SW480 (cell line): Measurements from ENCODE around the gene ROPN1.
"Not testable (repeated sequence)": the region's sequence is repeated elsewhere in the genome, so short reads cannot be mapped to it uniquely, and the experiment has no call there.

Experiments used
- DNase-seq: peaks from one replicate; pipeline ENCODE4 v3.0.0-alpha.2; 2016; ENCODE audit warnings: low spot score

The ROPN1 gene

GRCh38 chr3:123991730-123992588 lies at the start of gene ROPN1:
Gene ROPN1, minus strand, starts transcription at chr3:123992124. Its CDS starts 11,643 bp downstream, at chr3:123980481.
- not testable (repeated sequence) for DNase-seq

GRCh38 chr3:124041553-124041952 lies 49.6 kb upstream of the ROPN1 start:
- no peak for DNase-seq

DNA sequence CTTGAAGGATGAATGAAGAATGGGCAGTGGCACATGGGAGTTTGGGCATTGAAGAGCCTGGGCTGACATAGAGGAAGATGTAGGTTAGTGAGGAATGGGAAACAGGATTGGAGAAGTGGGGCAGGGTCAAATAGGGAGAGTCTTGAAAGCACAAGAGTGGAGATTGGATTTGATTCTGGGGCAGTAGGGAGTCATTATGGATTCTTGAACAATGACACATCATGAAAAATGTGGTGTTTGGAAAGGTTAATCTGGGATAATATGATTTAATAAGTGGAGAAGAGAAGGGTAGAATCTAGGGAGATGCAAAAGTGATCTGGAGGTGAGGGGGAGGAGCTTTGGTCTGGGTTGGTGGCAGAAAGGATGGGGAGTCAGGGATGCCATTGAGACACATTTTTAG lies 45.4 kb upstream of the ROPN1 start:
- no peak for DNase-seq

DNA sequence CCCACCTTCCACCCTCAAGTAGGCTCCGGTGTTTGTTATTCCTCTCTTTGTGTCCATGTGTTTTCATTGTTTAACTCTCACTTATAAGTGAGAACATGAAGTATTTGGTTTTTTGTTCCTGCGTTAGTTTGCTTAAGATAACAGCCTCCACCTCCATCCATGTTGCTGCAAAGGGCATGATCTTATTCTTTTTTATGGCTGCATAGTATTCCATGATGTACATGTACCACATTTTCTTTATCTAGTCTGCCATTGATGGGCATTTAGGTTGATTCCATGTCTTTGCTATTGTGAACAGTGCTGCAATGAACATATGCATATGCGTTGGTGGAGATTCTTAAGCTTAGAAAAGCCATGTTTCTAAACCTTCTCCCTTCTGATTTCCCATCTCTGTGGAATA lies 44.3 kb upstream of the ROPN1 start:
- DNase-seq, result not testable (repeated sequence)

GRCh38 chr3:124035463-124036121 lies 43.7 kb upstream of the ROPN1 start:
- no peak for DNase-seq

- DNase-seq, result no peak
Observed at GRCh38 chr3:124034844-124035152, 42.9 kb upstream of the ROPN1 start.

DNA sequence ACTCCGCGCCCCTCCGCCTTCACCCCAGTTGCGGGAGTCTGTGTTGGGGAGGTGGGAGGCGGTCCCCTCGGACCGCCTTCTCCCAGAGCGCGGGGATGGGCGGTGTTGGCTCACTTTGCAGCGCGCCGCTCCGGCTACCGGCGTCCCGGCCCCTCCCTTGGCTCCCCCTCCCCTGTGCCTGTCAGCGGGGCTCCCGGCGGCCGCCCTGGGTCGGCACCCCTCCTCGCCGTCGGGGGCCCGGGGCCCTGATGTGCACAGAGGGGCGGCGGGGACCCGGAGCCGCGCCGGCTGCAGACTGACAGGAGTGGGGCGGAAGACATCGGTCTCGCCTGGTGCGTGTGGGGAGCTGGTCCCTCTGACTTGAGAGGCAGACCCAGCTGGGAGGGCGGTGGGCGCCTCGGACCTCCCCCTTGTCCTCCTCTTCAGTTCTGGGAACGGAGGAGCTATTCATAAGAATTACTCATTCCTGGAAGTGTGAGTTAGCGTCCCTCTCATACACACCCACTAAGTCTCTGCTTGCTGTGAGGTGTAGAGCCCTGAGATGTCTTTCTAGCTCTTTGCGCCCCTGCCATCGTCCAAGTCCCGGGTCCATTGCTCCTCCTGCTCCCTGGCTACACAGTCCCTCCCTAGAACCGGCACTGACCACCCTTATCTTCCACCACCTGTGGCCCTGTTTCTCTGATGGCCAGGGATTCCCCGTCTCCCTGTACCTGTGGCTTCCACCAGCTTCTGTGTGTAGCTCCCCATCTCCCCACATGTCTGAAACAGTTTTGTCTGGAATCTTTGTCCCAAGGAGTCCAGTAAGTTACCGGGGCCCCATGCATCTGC lies 42.3 kb upstream of the ROPN1 start:
- DNase-seq, result no peak

DNA sequence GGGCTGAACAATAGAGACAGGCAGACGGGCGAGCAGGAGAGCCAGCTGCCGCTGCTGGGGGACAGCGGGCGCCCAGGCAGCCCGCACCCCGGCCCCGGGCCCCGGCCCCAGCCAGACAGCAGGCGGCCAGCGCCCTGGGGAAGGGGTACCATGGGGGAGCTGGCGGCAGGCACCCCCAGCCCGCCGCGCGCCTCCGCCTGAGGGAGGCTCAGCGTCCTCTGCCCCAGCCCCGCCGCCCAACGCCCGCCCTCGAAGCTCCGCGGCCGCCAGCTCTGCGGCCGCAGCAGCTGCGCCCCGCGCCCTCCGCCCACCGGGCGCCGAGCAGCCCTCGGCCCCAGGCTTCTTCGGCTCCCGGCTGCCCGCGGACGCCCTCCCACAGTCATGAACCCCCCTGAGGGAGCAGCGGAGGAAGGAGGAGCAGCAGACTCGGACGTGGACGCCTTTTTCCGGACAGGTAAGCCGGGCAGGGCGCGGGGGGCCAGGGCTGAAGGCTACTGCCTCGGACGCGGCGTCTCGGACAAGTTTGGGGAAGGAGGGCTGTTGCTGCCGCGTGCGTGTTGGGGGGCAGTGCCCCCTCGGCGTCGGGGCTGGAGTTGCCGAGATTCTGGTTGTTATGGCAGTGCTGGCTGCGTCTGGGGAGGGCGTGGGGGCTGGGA lies 41.6 kb upstream of the ROPN1 start, which contains the start of gene KALRN:
KALRN (plus strand) TSS at position 10 of the 656 bp plus-strand sequence.
- DNase-seq, result no peak

DNA sequence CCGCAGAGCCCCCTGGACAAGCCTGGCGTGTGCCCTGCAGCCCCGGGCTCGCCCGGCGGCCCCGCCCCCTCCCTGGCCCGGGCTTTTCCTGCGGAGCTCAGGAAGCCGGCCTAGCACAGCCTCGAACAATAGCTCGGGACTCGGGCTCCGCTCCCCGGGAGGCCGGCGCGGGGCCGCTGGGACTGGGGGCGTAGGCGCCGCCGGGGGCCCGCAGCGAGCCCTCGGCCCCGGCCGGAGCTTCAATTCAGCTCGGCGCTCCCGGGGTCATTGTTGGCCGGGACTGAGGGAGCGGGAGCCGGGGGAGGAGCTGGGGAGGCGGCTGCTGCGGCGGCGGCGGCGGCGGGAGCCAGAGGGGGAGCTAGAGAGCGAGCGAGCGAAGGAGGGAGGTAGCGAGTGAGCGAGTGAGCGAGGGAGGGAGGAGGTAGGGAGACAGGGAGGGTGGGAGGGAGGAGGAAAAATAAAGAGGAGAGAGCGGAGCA lies 41.0 kb upstream of the ROPN1 start:
- DNase-seq, result peak; percentile 80

DNA sequence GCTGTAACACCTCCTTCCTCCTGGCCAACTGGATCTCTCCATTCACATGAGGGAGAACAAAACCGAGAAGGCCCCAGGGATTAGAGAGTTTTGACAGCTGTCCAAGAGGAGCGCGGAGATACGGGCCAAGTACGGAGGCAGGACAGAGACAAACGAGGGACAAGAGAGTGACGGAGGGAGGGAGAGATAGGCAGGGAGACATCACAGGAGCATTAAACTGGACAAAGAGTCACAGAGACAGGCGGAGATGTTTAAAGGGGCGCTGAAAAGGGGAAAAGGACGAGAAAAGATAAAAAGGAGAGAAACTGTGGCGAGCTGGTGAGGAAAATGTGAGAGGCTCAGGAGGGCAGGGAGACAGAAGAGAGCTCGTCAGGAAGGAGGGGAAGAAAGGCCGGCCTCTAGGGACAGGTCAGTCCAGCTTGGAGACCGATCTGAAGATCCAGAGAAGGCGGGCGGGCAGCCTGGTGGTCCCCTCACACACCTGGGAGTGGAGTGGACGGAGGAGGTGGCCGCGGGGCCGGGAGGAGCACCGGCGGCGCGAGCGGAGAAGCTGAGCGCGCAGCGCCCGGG lies 40.5 kb upstream of the ROPN1 start:
- DNase-seq, result peak; percentile 28

DNA sequence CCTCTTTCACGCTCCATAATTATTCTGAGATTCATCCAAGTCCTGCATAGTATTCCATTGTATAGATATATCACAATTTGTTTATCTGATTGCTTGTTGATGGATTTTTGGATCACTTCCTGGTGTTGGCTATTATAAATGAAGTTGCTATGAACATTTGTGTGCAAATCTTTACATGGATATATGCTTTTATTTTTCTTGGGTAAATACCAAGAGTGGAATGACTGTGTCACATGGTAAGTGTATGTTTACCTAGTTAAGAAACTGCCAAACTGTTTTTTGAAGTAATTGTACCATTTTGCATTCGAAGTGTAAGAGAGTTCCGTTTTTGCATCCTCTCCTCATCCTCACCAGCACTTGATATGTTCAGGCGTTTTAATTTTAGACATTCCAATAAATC lies 34.6 kb upstream of the ROPN1 start:
- no peak for DNase-seq

- not testable (repeated sequence) for DNase-seq
Observed at GRCh38 chr3:124023531-124023930, 31.6 kb upstream of the ROPN1 start.

- DNase-seq, result peak; percentile 43
Observed at GRCh38 chr3:124019291-124019690, 27.4 kb upstream of the ROPN1 start.

DNA sequence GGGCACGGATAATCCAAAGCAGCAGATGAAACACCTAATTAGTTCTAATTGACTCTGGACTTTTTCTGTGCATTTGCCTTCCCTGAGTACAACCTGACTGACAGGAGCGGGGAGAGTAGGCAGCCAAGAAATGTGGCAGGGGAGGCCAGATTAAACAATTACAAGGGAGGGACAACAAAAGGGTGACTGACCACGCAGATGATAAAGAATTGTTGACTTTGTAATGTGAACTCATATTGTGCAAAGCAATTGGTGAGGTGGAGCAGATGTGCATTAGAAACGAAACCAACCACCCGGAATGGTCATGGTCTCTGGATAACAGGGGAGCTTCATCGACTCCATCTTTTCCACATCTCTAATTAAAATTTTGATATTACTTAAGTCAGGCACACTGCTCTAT lies 25.6 kb upstream of the ROPN1 start:
- not testable (repeated sequence) for DNase-seq

- DNase-seq, result peak; percentile 18
Observed at GRCh38 chr3:124016483-124016882, 24.6 kb upstream of the ROPN1 start.

- DNase-seq, result no peak
Observed at GRCh38 chr3:124014366-124014942, 22.5 kb upstream of the ROPN1 start.

DNA sequence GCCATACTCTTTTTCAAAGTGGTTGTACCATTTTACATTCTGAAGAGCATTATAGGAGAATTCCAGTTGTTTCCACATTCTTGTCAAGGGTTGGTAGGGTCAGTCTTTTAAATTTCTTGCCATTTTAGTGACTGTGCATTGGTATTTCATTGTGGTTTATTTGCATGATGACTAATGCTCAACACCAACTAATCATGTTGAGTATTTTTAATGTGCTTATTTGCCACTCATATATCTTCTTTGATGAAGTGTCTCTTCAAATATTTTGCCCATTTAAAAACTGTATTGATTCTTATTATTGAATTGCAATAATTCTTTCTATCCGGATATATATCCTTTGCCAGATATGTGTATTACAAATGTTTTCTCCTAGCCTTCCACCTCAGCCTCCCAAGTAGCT lies 16.4 kb upstream of the ROPN1 start:
- DNase-seq, result not testable (repeated sequence)

- DNase-seq, result no peak
Observed at GRCh38 chr3:124007186-124007585, 15.3 kb upstream of the ROPN1 start.

DNA sequence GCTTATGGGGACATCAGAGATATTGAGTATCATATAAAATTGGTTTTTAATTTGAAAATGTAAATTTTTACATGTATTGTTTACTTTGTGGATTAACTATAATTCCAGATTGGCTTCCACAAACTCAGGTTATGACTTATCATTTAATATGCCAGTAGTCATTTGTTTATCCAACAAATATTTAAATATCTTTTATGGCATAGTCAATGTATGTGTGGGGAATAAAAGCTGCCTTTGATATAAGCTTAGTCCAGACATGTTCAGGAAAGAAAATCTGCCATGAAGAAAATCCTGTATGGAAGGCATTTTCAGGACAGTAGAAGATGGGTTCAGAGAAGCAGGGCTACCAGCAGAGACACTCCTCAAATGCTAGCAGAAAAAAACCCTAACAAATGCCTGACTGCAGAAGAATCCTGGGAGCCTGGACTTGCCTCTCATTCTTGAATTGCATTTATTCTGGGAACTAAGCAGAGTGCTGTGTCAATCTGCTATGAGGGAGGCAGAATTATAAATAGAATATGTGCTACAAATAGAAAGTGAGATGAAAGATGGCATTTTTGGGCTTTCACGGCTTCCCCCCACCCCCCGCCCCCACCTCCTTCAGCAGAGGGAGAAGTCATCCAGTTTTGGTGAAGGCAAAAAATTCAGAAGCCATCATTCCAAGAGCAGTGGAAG lies 10.6 kb upstream of the ROPN1 start:
- not testable (repeated sequence) for DNase-seq

DNA sequence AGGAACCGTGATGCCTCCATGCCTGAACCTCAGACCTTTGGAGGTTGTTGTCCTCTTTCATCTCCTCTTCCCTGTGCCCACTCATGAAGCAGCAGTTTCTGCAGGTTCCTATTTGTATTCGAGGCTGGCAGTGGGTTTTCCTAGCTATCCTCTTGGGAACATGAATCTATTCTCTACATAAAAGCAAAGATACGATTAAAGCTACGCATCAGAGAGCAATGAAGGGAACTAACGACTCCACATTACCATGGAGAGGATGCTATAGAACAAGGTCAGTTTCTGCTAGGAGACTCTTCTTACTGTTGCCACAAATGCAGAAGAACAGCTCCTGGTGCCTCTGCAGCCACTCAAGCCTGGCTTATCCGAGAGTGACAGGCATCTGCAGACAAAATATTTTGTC lies 9.4 kb upstream of the ROPN1 start:
- not testable (repeated sequence) for DNase-seq

- DNase-seq, result no peak
Observed at GRCh38 chr3:123997543-123997942, 5.6 kb upstream of the ROPN1 start.
